H1 (cell line): Measurements from ENCODE around the gene SGSM1. TPM values are rescaled to one million over a fixed set of nuclear protein-coding genes. Genes with fewer than 3 reads are reported as not detected.
A peak's percentile ranks its signal among the peaks of the same experiment; 100 is the strongest.

Experiments
- CTCF ChIA-PET: fragments of 300-600 bp; sonication (Branson Sonifier 250); formaldehyde crosslinking; loops from one replicate; lab custom pipeline; 2021; ENCODE audit not compliant: partially characterized antibody; lab: Charles Lee
- POLR2A ChIA-PET: fragments of 300-600 bp; sonication (Branson Sonifier 250); formaldehyde crosslinking; loops from one replicate; lab custom pipeline; 2021; ENCODE audit warnings: inconsistent platforms; ENCODE audit not compliant: partially characterized antibody; lab: Charles Lee
- DNase-seq, 2 experiments: peaks; one replicate each; pipeline versions ENCODE4 v3.0.0 to v3.0.0-alpha.2; 2010 to 2022; ENCODE audit warnings: low spot score in 2 of 2, low read depth in 1 of 2, mixed read lengths in 1 of 2
- FAIRE-seq: peaks from 2 replicates; lab custom pipeline; 2011; peaks lifted over from hg19 to GRCh38; lab: Jason Lieb, UNC
- H2AFZ ChIP-seq: 2 replicates; pipeline ENCODE4 v1.8.1; 2012; ENCODE audit warnings: low read length, inconsistent platforms
- H2AK5ac ChIP-seq: 2 replicates; pipeline ENCODE4 v1.6.1; 2013; ENCODE audit warnings: low read depth, low read length
- H2BK120ac ChIP-seq: replicated peaks from 2 replicates; pipeline ENCODE3; 2013; ENCODE audit warnings: low read depth, low read length, inconsistent platforms
- H2BK12ac ChIP-seq: 2 replicates; pipeline ENCODE4 v1.6.1; 2013; ENCODE audit warnings: low read depth, low read length
- H2BK15ac ChIP-seq: 2 replicates; pipeline ENCODE4 v1.6.1; 2013; ENCODE audit warnings: low read length
- H2BK20ac ChIP-seq: 2 replicates; pipeline ENCODE4 v1.6.1; 2013; ENCODE audit warnings: low read length
- H2BK5ac ChIP-seq: 2 replicates; pipeline ENCODE4 v1.6.1; 2013; ENCODE audit warnings: low read depth, low read length
- H3K14ac ChIP-seq: 2 replicates; pipeline ENCODE4 v1.6.1; 2013; ENCODE audit warnings: inconsistent platforms; ENCODE audit not compliant: insufficient read length
- H3K18ac ChIP-seq: 2 replicates; pipeline ENCODE4 v1.6.1; 2013; ENCODE audit warnings: low read length; ENCODE audit errors: extremely low read depth
- H3K23ac ChIP-seq: 2 replicates; pipeline ENCODE4 v1.6.1; 2013; ENCODE audit warnings: inconsistent platforms; ENCODE audit not compliant: insufficient read length
- H3K23me2 ChIP-seq: 2 replicates; pipeline ENCODE4 v1.6.1; 2013; ENCODE audit warnings: low read depth, low read length
- H3K27ac ChIP-seq: 2 replicates; pipeline ENCODE4 v1.6.1; 2011; ENCODE audit warnings: low read depth, low read length, inconsistent platforms
- H3K27me3 ChIP-seq, 4 experiments: replicated peaks in 1 of 4; 1 replicate in 1 of 4; 2 replicates in 3 of 4; pipeline versions ENCODE4 v1.6.1 to v1.8.1; 2011 to 2013; ENCODE audit warnings: low read length in 3 of 4, mild to moderate bottlenecking in 3 of 4, inconsistent platforms in 2 of 4, mixed read lengths in 2 of 4, moderate library complexity in 1 of 4; ENCODE audit not compliant: control insufficient read depth in 3 of 4, insufficient read depth in 3 of 4; ENCODE audit errors: extremely low read depth in 1 of 4
- H3K36me3 ChIP-seq, 4 experiments: 2 replicates each; pipeline versions ENCODE4 v1.6.1 to v1.8.1; 2011 to 2013; ENCODE audit warnings: mild to moderate bottlenecking in 4 of 4, low read length in 3 of 4, moderate library complexity in 2 of 4, control low read depth in 1 of 4, inconsistent platforms in 1 of 4; ENCODE audit not compliant: insufficient read depth in 4 of 4, control insufficient read depth in 2 of 4
- H3K4ac ChIP-seq: replicated peaks from 2 replicates; pipeline ENCODE3; 2013; ENCODE audit warnings: low read length, low read depth, mixed read lengths, inconsistent platforms; ENCODE audit not compliant: insufficient read length
- H3K4me1 ChIP-seq, 4 experiments: replicated peaks in 1 of 4; 1 replicate in 1 of 4; 2 replicates in 3 of 4; pipeline versions ENCODE4 v1.6.1 to v1.8.1; 2011 to 2013; ENCODE audit warnings: low read length in 3 of 4, inconsistent platforms in 2 of 4, mixed read lengths in 1 of 4; ENCODE audit not compliant: insufficient read depth in 4 of 4, control insufficient read depth in 3 of 4
- H3K4me2 ChIP-seq, 2 experiments: 2 replicates each; pipeline versions ENCODE4 v1.6.1 to v1.8.1; 2011 to 2013; ENCODE audit warnings: low read depth in 2 of 2, low read length in 2 of 2, control low read depth in 1 of 2, inconsistent platforms in 1 of 2, mild to moderate bottlenecking in 1 of 2; ENCODE audit not compliant: insufficient read depth in 1 of 2
- H3K4me3 ChIP-seq, 4 experiments: fragments of 200-600, 300-600 bp in 1 of 4; sonication (generic), shearing (Covaris generic), sonication (Bioruptor Twin) in 1 of 4; 2 replicates each; pipeline versions ENCODE4 v1.5.1 to v1.8.1; 2011 to 2016; ENCODE audit warnings: low read length in 4 of 4, low read depth in 3 of 4, control low read depth in 2 of 4, inconsistent platforms in 2 of 4, mild to moderate bottlenecking in 2 of 4, mixed read lengths in 1 of 4, moderate library complexity in 1 of 4; ENCODE audit not compliant: insufficient read depth in 2 of 4; ENCODE audit errors: extremely low read depth in 1 of 4
- H3K56ac ChIP-seq: replicated peaks from 2 replicates; pipeline ENCODE3; 2013; ENCODE audit warnings: low read depth, mild to moderate bottlenecking, mixed read lengths, low read length, inconsistent platforms; ENCODE audit not compliant: insufficient read length
- H3K79me1 ChIP-seq: 2 replicates; pipeline ENCODE4 v1.6.1; 2013; ENCODE audit warnings: low read depth, low read length, control low read depth
- H3K79me2 ChIP-seq, 2 experiments: 2 replicates each; pipeline versions ENCODE4 v1.6.1 to v1.8.1; 2012 to 2013; ENCODE audit warnings: low read length in 2 of 2, mild to moderate bottlenecking in 2 of 2, inconsistent platforms in 1 of 2; ENCODE audit not compliant: insufficient read depth in 2 of 2, control insufficient read depth in 1 of 2
- H3K9ac ChIP-seq, 4 experiments: replicated peaks in 1 of 4; 1 replicate in 1 of 4; 2 replicates in 3 of 4; pipeline versions ENCODE4 v1.6.1 to v1.8.1; 2011 to 2013; ENCODE audit warnings: low read depth in 3 of 4, low read length in 3 of 4, control low read depth in 2 of 4, mild to moderate bottlenecking in 2 of 4, moderate library complexity in 2 of 4, inconsistent platforms in 1 of 4; ENCODE audit errors: extremely low read depth in 1 of 4
- H3K9me3 ChIP-seq, 2 experiments: 2 replicates each; pipeline versions ENCODE4 v1.6.1 to v1.8.1; 2012 to 2013; ENCODE audit warnings: mild to moderate bottlenecking in 2 of 2, moderate library complexity in 2 of 2, control low read depth in 1 of 2, inconsistent platforms in 1 of 2, low read depth in 1 of 2, low read length in 1 of 2, mixed read lengths in 1 of 2; ENCODE audit not compliant: insufficient read depth in 2 of 2
- H4K20me1 ChIP-seq, 2 experiments: replicated peaks in 1 of 2; 2 replicates each; pipeline versions ENCODE3 to v1.8.1; 2011 to 2013; ENCODE audit warnings: inconsistent platforms in 2 of 2, low read length in 2 of 2, mild to moderate bottlenecking in 1 of 2; ENCODE audit not compliant: insufficient read depth in 2 of 2, control insufficient read depth in 1 of 2
- H4K5ac ChIP-seq: 2 replicates; pipeline ENCODE4 v1.6.1; 2013; ENCODE audit warnings: low read length, low read depth, mixed read lengths, inconsistent platforms; ENCODE audit not compliant: insufficient read length
- H4K8ac ChIP-seq: 2 replicates; pipeline ENCODE4 v1.8.0; 2013; ENCODE audit warnings: mild to moderate bottlenecking, moderate library complexity, low read length, inconsistent platforms; ENCODE audit not compliant: insufficient read depth; ENCODE audit errors: extremely low read depth
- H4K91ac ChIP-seq: replicated peaks from 2 replicates; pipeline ENCODE3; 2013; ENCODE audit warnings: low read length, mixed read lengths, inconsistent platforms; ENCODE audit not compliant: insufficient read length
- KDM1A ChIP-seq: fragments of 200-600, 300-600 bp; sonication (generic); IDR thresholded peaks from 2 replicates; pipeline ENCODE4 v1.7.1; 2016; ENCODE audit warnings: mild to moderate bottlenecking, low read length, borderline replicate concordance
- WGBS, 2 experiments: shearing (Covaris generic) in 1 of 2; methylation state at CpG; one replicate each; pipeline versions ENCODE4 v1.1.6 to v1.1.7; 2013 to 2015; ENCODE audit warnings: low lambda C conversion rate in 2 of 2, mixed read lengths in 2 of 2, inconsistent platforms in 1 of 2, low coverage in 1 of 2, missing lambda C conversion rate in 1 of 2; ENCODE audit not compliant: insufficient replicate concordance in 2 of 2, insufficient coverage in 1 of 2, insufficient read length in 1 of 2; ENCODE audit errors: extremely low coverage in 1 of 2, missing lambda C conversion rate in 1 of 2; 5-methylcytosine and 5-hydroxymethylcytosine counted together
- polyA plus RNA-seq, 7 experiments: library from polyadenylated mRNA; depleted of rRNA in 3 of 7; stranded (reverse) in 5 of 7; unstranded in 2 of 7; fragments of >200 nt in 5 of 7; fragments of 200-250 nt in 2 of 7; gene quantifications; 1 replicate in 5 of 7; 2 replicates in 1 of 7; 4 replicates in 1 of 7; pipeline versions ENCODE4 v1.2.1 to v1.2.3, GENCODE V29; 2011 to 2013; ENCODE audit warnings: missing spikeins in 2 of 7, mixed read lengths in 2 of 7
- total RNA-seq: library from RNA; stranded (reverse); fragmentation: NEBNext Ultra II Directional; extraction: Animal tissue kit (Norgen Biotek cat#: 25700); gene quantifications from 2 replicates; pipeline ENCODE4 v1.2.1, GENCODE V29; 2021
- TF ChIP-seq, protein P1 (sequence below), 3 experiments: IDR thresholded peaks; 1 replicate in 2 of 3; 2 replicates in 1 of 3; pipeline versions ENCODE4 v1.5.1 to v1.6.1; 2011; ENCODE audit warnings: low read length in 3 of 3, mild to moderate bottlenecking in 3 of 3, inconsistent platforms in 2 of 3, low read depth in 1 of 3, moderate library complexity in 1 of 3; ENCODE audit not compliant: insufficient read depth in 1 of 3; ENCODE audit errors: control extremely low read depth in 1 of 3
- TF ChIP-seq, protein P2 (sequence below): IDR thresholded peaks from 2 replicates; pipeline ENCODE4 v1.6.1; 2012; ENCODE audit warnings: low read length, inconsistent platforms

Gene SGSM1
- total and polyA plus RNA-seq, 2 of the 8 experiments (the other 6 are each of a cell fraction or from before 2014, with no cell fraction given) = 2.8 to 5.2 TPM

DNA sequence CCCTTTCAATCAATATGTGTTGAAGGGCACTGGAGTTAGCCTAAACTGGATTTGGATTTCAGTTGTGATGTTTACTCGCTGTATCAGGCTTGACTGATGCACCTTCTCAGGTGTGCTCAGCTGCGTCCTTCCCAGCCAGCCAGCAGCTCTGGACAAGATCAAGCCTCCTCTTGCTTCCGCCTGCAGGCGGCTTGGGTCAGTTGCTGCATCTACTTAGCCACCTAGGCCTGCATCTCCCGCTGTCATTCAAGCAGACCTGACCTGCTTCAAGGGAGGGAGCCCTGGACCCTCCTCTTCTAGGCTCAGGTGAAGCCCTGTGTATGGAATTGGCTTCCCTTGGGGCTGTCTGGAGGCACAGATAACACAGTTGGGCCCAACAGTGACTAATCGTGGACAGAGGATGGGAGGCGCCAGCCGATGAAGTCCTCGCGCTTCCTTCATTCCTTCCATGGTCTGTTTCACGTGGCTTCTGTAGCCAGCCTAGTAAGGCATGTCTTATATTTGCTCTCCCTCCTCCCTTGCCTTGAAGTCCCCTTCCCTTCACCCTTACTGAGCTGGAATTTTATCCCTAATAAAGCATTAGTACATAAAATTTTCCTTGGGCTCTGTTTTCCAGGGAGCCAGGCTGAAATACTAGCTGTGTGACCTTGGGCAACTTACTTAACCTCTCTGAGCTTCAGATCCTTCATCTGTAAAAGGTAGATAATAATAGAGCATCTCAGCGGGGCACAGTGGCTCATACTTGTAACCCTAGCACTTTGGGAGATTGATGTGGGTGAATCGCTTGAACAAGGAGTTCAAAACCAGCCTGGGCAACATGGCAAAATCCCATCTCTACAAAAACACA is 142.6 kb downstream of the SGSM1 start:
- Histone ChIP-seq H3K4me1 (peaks cover 2 to 16% (median 5%) of the 10 kb centered on the region in 4 experiments; a peak in 6 of 7 replicates), H4K20me1 (no peaks in the 10 kb centered on the region), H2BK120ac (peak overlapping the region; percentile 48), H2BK20ac (peak overlapping the region; percentile 66; the same call in 1 of the 2 replicates), H3K23ac (no peak overlapping the region), H3K4me2 (no peak overlapping the region), H3K9ac (no peak overlapping the region), H2AFZ (no peak overlapping the region), H3K79me2 (no peaks in the 10 kb centered on the region), H2BK15ac (peak overlapping the region; percentile 88; the same call in 1 of the 2 replicates), H4K5ac (no peak overlapping the region), H3K14ac (no peak overlapping the region), H3K4me3 (no peak overlapping the region), H3K56ac (no peak overlapping the region), H2BK12ac (peak overlapping the region; percentile 94)
- 85% methylated on average over 13 of the region's 13 CpGs; no CpG with 5 or more reads in 1 of the 2 experiments for WGBS, 2 experiments
- ChIA-PET CTCF (interaction anchor here (0.9 to 15.1 kb wide), 8 partner anchors 10 to 104 kb away, joined by 3 to 221 read pairs (median 4); no protein-coding TSS in a partner anchor), POLR2A (interaction anchor here (0.9 to 1.5 kb wide), 4 partner anchors 11 to 100 kb away, joined by 3 to 4 read pairs (median 4); no protein-coding TSS in a partner anchor)
- peak; percentile 47; the same call in 1 of the 2 replicates for TF ChIP-seq KDM1A
- TF ChIP-seq, protein P1, sequence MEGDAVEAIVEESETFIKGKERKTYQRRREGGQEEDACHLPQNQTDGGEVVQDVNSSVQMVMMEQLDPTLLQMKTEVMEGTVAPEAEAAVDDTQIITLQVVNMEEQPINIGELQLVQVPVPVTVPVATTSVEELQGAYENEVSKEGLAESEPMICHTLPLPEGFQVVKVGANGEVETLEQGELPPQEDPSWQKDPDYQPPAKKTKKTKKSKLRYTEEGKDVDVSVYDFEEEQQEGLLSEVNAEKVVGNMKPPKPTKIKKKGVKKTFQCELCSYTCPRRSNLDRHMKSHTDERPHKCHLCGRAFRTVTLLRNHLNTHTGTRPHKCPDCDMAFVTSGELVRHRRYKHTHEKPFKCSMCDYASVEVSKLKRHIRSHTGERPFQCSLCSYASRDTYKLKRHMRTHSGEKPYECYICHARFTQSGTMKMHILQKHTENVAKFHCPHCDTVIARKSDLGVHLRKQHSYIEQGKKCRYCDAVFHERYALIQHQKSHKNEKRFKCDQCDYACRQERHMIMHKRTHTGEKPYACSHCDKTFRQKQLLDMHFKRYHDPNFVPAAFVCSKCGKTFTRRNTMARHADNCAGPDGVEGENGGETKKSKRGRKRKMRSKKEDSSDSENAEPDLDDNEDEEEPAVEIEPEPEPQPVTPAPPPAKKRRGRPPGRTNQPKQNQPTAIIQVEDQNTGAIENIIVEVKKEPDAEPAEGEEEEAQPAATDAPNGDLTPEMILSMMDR (IDR thresholded peaks at IDR 0.05; ENCODE audit: control extremely low read depth in 1 of 3, insufficient read depth in 1 of 3, low read depth in 1 of 3, low read length in 3 of 3) = peak; percentile 9 to 30 (median 13); a peak in 2 of 4 replicates
- TF ChIP-seq, protein P2, sequence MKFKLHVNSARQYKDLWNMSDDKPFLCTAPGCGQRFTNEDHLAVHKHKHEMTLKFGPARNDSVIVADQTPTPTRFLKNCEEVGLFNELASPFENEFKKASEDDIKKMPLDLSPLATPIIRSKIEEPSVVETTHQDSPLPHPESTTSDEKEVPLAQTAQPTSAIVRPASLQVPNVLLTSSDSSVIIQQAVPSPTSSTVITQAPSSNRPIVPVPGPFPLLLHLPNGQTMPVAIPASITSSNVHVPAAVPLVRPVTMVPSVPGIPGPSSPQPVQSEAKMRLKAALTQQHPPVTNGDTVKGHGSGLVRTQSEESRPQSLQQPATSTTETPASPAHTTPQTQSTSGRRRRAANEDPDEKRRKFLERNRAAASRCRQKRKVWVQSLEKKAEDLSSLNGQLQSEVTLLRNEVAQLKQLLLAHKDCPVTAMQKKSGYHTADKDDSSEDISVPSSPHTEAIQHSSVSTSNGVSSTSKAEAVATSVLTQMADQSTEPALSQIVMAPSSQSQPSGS = no peak
- TF ChIP-seq, all 59 proteins: peak for 2
- Histone ChIP-seq H3K36me3 (no peaks in the 10 kb centered on the region), H4K91ac (peak overlapping the region; percentile 53), H2AK5ac (peak overlapping the region; percentile 42; the same call in 1 of the 2 replicates), H4K8ac (no peak overlapping the region), H3K79me1 (no peaks in the 10 kb centered on the region), H3K9me3 (no peaks in the 10 kb centered on the region), H3K27me3 (no peaks in the 10 kb centered on the region), H2BK5ac (no peak overlapping the region; the same call in 1 of the 2 replicates), H3K4ac (no peak overlapping the region), H3K23me2 (peaks cover 10% of the 10 kb centered on the region), H3K27ac (no peak overlapping the region), H3K18ac (peak overlapping the region; percentile 26; the same call in 1 of the 2 replicates)
- DNase-seq = no peak
- no peak for FAIRE-seq
